Brain microvascular endothelial cell (primary cell): Measurements from ENCODE around the gene ARHGEF37.

ENCODE experiments used
- DNase-seq: peaks from one replicate; pipeline ENCODE4 v3.0.0-alpha.2; 2020
- H3K27ac ChIP-seq: fragments of 250-450 bp; sonication (Bioruptor Pico); 2 replicates; pipeline ENCODE4 v1.5.1; 2020; ENCODE audit warnings: mild to moderate bottlenecking, moderate library complexity
- H3K27me3 ChIP-seq: fragments of 250-450 bp; sonication (Bioruptor Pico); replicated peaks from 2 replicates; pipeline ENCODE4 v1.5.1; 2020; ENCODE audit warnings: mild to moderate bottlenecking
- H3K36me3 ChIP-seq: fragments of 250-450 bp; sonication (Bioruptor Pico); replicated peaks from 2 replicates; pipeline ENCODE4 v1.5.1; 2020; ENCODE audit warnings: mild to moderate bottlenecking
- H3K4me3 ChIP-seq: 2 replicates; pipeline ENCODE4 v1.5.1; 2011; ENCODE audit warnings: low read depth, mild to moderate bottlenecking, control low read depth, low read length, moderate library complexity
- CTCF ChIP-seq: IDR thresholded peaks from 2 replicates; pipeline ENCODE4 v1.5.1; 2011; ENCODE audit warnings: low read depth, mild to moderate bottlenecking, moderate library complexity, low read length, control low read depth, inconsistent platforms; ENCODE audit errors: missing control alignments
- in situ Hi-C: cut with HindIII; loops from 2 replicates; pipeline ENCODE4 v1.10.0; 2017; ENCODE audit warnings: low sequenced_read_pairs, low pct_ligation_motif_present

ARHGEF37 gene

GRCh38 chr5:149683964-149684363 lies 102.7 kb downstream of the ARHGEF37 start:
- Histone ChIP-seq H3K36me3 (no peaks in the 10 kb centered on the region), H3K27ac (no peak overlapping the region), H3K4me3 (no peak overlapping the region), H3K27me3 (peaks cover 1% of the 10 kb centered on the region)
- in situ Hi-C loops = no loop called here
- DNase-seq = no peak
- no peak for TF ChIP-seq CTCF

GRCh38 chr5:149684371-149684770 lies 103.1 kb downstream of the ARHGEF37 start:
- no peak for DNase-seq
- in situ Hi-C loops = no loop called here
- Histone ChIP-seq H3K36me3 (no peaks in the 10 kb centered on the region), H3K27me3 (peaks cover 1% of the 10 kb centered on the region), H3K4me3 (no peak overlapping the region), H3K27ac (no peak overlapping the region)
- TF ChIP-seq CTCF = no peak
